Right atrium auricular region (tissue), 2 donors: ENCODE results near the gene TTC21B. TPM values are rescaled to one million over a fixed set of nuclear protein-coding genes. Genes with fewer than 3 reads are reported as not detected.

ENCODE experiments used
- DNase-seq: peaks from one replicate; pipeline ENCODE4 v3.0.0-alpha.2; 2019; ENCODE audit warnings: low spot score
- H3K27ac ChIP-seq, 2 donors: fragments of 200-600 bp; sonication (generic); 1 replicate in 1 of 2; 2 replicates in 1 of 2; pipeline ENCODE4 v1.5.1; 2016 to 2019
- H3K27me3 ChIP-seq, 2 donors: fragments of 200-600 bp; sonication (generic); one replicate each; pipeline versions ENCODE4 v1.5.1 to v1.6.0; 2017 to 2019
- H3K36me3 ChIP-seq: fragments of 200-600 bp; sonication (generic); one replicate; pipeline ENCODE4 v1.5.1; 2016
- H3K4me1 ChIP-seq, 2 donors: fragments of 200-600 bp; sonication (generic); one replicate each; pipeline versions ENCODE4 v1.5.1 to v1.6.0; 2017 to 2019
- H3K4me3 ChIP-seq, 2 donors: fragments of 200-600 bp; sonication (generic); 1 replicate in 1 of 2; 2 replicates in 1 of 2; pipeline ENCODE4 v1.5.1; 2017 to 2019; ENCODE audit warnings: mild to moderate bottlenecking in 1 of 2, moderate library complexity in 1 of 2
- H3K9me3 ChIP-seq, 2 donors: fragments of 200-600 bp; sonication (generic); one replicate each; pipeline ENCODE4 v1.5.1; 2019
- CTCF ChIP-seq, 2 donors: fragments of 200-600 bp; sonication (generic); IDR thresholded peaks; one replicate each; pipeline ENCODE4 v1.5.1; 2019; ENCODE audit warnings: antibody characterized with exemption in 2 of 2
- total RNA-seq, 2 donors: library from RNA; depleted of rRNA; stranded (reverse); fragments of >200 nt; gene quantifications; one replicate each; pipeline ENCODE4 v1.1.0, GENCODE V29; 2016

Gene TTC21B
- total RNA-seq, 2 donors from 2014 or later, result 9.9 TPM

DNA sequence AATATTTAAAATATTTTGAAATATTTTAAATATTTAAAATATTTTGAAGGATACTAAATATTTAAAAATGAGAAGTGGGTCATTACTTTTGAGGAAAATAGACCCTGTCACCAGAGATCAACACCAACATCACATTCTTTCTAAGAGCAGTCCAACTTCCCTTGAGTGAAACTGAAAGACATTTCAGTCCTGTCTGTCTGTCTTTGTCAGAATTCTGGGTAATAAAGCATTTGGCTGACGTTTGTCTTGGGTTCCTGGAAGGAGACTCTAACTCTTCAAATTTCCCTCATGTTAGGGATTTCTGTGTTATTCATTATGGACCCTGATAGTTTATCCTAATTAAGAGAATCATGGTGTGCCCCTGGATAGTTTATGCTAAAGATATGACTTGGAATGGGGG is 32.8 kb downstream of the TTC21B start:
- Histone ChIP-seq H3K27ac (no peak overlapping the region), H3K4me1 (no peaks in the 10 kb centered on the region), H3K27me3 (no peaks in the 10 kb centered on the region), H3K36me3 (peaks cover 21% of the 10 kb centered on the region), H3K9me3 (no peaks in the 10 kb centered on the region), H3K4me3 (no peak overlapping the region)
- no peak for DNase-seq
- no peak for TF ChIP-seq CTCF (IDR thresholded peaks at IDR 0.05)

DNA sequence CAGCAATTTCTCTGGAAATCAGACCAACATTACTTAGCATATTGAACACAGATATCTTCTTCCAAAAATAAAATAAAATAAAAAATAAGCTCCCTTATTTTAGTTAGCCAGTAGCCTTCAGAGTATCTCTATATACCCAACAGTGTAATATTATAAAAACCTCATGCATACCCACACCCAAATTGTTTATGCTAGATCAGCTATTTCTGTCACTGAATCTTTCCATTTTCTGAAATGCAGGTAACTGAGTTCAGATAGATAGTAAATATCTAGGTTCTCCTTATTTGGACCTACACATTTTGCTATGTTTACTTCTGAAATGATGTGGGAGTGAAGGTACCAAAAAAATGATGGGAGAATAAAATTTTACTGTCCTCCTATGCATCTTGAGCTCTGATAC is 39.9 kb downstream of the TTC21B start:
- H3K27ac ChIP-seq, result no peak overlapping the region
- no peak overlapping the region for H3K4me3 ChIP-seq
- no peaks in the 10 kb centered on the region for H3K27me3 ChIP-seq
- no peak for DNase-seq
- H3K9me3 ChIP-seq, result no peaks in the 10 kb centered on the region
- TF ChIP-seq CTCF (IDR thresholded peaks at IDR 0.05), result no peak
- H3K36me3 ChIP-seq, result peaks cover 46% of the 10 kb centered on the region
- H3K4me1 ChIP-seq, result no peaks in the 10 kb centered on the region

- H3K27me3 ChIP-seq, result no peaks in the 10 kb centered on the region
- H3K27ac ChIP-seq, result no peak overlapping the region
- H3K36me3 ChIP-seq, result peaks cover 35% of the 10 kb centered on the region
- no peak overlapping the region for H3K4me3 ChIP-seq
- no peaks in the 10 kb centered on the region for H3K9me3 ChIP-seq
- H3K4me1 ChIP-seq, result no peaks in the 10 kb centered on the region
- no peak for DNase-seq
- TF ChIP-seq CTCF (IDR thresholded peaks at IDR 0.05), result no peak
Observed at GRCh38 chr2:165911981-165912380, 41.6 kb downstream of the TTC21B start.

DNA sequence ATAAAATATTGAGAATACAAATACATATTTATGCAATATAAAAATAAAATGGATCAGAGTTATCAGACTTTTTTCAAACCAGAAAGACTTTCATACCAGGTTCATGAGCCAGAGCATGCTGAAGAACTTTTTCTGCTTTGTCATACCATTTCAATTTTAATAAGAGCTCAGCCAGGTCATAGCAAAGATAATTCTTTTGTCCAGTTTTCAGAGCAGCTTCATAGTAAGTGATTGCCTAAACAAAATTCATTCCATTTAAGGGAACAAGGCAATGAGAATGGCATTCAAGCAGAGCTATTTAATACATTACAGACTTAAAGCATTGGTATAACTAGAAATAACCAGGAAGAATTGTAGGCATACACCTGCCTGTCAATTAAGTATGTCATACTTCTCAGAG is 42.3 kb downstream of the TTC21B start:
- no peak overlapping the region for H3K4me3 ChIP-seq
- H3K27me3 ChIP-seq, result no peaks in the 10 kb centered on the region
- no peaks in the 10 kb centered on the region for H3K4me1 ChIP-seq
- no peak overlapping the region for H3K27ac ChIP-seq
- no peaks in the 10 kb centered on the region for H3K9me3 ChIP-seq
- peaks cover 28% of the 10 kb centered on the region for H3K36me3 ChIP-seq
- DNase-seq, result no peak
- no peak for TF ChIP-seq CTCF (IDR thresholded peaks at IDR 0.05)

DNA sequence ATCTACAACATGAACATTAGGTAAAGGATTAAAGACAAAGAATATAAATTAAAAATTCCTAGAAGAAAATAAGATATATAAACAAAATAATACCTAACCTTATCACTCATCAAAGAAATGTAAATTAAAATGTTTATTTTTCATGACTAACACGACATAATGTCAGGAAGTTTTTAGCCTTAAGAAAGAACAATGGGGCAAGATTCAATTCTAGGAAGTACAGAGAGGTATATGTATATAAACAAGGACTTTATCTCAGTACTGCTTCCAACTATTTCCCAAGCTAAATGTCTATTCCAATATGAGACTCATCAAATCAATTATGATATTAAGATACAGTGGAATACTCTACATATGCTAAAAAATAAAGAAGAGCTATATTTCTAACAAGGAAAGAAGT is 44.1 kb downstream of the TTC21B start:
- Histone ChIP-seq H3K9me3 (no peaks in the 10 kb centered on the region), H3K27me3 (no peaks in the 10 kb centered on the region), H3K4me3 (no peak overlapping the region), H3K36me3 (peaks cover 31% of the 10 kb centered on the region), H3K4me1 (no peaks in the 10 kb centered on the region), H3K27ac (no peak overlapping the region)
- no peak for DNase-seq
- TF ChIP-seq CTCF (IDR thresholded peaks at IDR 0.05), result no peak

DNA sequence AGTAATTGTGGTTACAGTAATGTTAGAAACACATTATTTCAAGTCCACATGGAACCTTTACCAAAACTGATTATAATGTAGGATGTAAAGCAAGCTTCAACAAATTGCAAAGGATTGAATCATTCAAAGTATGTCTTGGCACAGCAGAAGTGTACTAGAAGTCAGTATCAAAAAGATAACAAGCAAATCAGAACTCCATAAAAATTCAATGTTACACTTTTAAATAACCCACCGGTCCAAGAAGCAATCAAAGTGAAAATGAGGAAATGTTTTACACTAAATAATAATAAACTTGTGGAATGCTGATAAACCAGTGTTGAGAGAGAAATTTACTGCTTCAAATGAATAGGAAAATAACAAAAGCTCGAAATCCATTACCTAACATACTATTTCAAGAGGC is 47.7 kb downstream of the TTC21B start:
- no peaks in the 10 kb centered on the region for H3K9me3 ChIP-seq
- no peak for TF ChIP-seq CTCF (IDR thresholded peaks at IDR 0.05)
- no peak overlapping the region for H3K4me3 ChIP-seq
- no peak overlapping the region for H3K27ac ChIP-seq
- H3K36me3 ChIP-seq, result peaks cover 17% of the 10 kb centered on the region
- no peaks in the 10 kb centered on the region for H3K27me3 ChIP-seq
- DNase-seq, result no peak
- H3K4me1 ChIP-seq, result peaks cover 0 to 8% of the 10 kb centered on the region in 2 donors
